DMS 273 (cell line): ENCODE data around the gene PNCK.

Experiments used
- DNase-seq: peaks from one replicate; lab custom pipeline; 2025; ENCODE audit not compliant: unreplicated experiment; lab: John Stamatoyannopoulos, UW

Gene PNCK

GRCh38 chrX:153642051-153642654, 31.5 kb downstream of the PNCK start:
- DNase-seq = peak; percentile 64

DNA sequence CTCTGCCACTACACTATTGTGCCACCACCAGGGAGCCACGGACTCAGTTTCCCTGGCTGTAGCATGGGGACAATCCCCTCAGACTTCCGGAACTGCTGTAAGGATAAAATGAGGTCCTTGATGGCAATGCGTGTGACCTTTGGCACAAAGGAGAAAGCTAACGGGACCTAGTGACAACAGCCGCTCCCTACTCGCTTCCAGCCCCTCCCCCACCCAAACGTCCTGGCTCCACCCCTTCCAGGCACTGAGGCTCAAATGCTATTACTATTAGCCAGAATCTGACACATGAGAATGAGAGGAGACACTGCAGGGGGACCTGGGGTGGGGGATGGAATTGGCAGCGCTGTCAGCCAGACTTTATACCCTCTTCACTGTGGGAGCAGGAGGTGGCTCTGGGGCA, 32.0 kb downstream of the PNCK start:
- DNase-seq = no peak

DNA sequence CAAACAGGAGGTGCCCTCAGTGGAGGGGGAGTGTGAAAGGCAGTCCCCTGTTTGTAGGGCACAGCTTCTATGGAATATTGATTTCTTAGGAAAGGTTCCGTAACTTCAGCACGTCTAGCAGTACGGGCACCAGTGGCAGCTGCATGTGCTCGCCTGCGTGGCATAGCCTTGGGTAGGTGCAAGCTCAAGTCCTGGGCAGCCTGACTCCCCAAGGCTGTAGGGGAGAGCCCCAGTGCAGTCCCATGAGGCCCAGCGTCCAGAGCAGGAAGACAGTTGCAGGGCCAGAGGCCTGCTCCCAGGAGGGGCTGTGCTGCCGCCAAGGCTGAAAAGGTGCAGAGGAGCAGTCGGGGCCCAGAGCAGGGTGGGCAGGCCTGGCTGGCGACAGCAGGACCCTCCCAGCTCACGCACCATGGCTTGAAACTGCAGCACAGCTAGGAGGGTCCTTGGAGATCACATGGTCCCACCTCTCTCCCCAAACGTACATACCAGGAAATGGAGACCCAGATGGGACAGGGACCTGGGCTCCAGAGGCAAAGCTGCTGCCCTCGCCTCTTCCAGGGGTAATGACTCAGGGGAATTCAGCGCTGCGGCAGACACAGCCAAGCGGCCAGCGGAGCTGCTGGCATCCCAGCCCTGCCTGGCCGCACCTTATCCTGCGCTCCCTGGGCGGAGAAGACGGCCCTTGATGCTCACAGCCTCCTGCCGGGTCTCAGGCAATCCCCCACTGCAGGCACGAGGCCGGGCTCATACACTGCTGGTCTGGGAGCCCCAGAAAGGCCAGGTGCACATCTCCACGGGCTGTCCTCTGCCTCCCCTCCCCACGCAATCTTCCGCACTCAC, 32.7 kb downstream of the PNCK start:
- no peak for DNase-seq

DNA sequence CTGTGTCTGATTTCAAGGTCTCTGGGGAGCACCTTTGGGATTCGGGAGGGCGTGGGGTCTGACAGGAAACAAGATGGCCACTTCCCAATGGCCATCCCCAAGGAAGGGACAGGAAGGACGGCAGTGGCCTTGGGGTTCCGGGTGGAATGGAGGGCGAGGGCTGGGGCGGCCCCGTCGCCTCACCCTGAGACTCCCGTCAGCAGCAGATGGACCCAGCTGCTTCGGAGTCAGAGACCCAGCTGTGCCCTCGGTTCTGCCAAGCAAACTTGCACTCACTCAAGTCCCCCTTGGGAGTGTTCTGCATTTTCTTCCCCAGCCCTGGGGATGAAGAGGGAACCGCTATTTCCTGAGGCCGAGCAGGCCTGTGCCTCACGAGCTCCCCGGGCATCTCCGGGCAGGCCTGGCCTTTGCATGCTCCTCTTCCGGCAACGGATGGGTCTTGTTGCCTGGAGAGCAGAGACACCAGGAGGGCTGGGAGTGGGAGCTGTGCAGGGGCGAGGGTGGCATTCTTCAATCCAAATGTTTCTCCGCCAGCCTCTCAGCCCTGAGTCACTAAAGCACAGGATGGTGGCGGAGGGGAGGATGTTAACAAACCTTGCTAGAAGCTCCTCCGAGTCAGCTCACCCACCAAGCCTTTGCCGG, 33.4 kb downstream of the PNCK start:
- peak; percentile 83 for DNase-seq

DNA sequence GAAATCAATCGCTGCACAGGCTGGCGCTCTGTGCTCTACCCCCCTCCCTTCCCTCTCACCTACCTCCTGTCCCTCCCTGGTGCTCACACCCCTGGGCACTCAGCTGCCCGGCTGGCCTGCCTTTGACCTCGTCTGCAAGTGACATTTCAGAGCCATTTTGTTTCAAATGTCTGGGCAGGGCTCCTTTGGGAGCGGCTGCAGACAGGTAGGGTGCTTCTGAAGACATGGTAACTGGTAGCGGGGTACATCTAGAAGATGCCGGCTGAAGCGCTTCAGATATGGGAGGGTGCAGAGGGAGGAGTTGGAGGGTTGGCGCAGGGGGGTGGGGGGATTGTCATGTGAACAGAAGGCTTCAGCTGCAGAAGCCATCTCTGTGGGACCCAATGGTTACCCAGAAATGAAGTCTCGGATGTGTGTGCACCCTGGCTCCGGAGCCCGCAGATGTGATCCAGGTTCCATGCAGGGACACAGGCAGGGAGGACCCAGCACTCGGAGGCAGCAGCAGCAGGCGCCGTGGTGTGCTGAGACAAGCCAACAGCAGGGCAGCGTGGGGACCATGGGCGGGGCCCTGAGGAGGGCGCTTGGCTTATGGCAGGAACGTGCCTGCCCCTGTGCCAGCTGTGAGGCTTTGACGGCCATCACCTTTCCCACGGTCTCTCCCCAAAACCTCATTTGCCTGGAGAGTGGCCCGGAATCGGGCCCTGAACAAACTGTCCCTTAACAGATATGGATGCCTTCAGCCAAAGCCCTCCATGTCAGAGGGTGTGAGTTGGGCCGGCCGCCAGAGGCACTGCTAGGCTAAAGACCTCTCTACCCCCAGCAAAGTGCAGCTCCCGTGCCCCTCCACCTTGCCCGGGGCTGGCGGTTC, 34.2 kb downstream of the PNCK start:
- peak; percentile 70 for DNase-seq

DNA sequence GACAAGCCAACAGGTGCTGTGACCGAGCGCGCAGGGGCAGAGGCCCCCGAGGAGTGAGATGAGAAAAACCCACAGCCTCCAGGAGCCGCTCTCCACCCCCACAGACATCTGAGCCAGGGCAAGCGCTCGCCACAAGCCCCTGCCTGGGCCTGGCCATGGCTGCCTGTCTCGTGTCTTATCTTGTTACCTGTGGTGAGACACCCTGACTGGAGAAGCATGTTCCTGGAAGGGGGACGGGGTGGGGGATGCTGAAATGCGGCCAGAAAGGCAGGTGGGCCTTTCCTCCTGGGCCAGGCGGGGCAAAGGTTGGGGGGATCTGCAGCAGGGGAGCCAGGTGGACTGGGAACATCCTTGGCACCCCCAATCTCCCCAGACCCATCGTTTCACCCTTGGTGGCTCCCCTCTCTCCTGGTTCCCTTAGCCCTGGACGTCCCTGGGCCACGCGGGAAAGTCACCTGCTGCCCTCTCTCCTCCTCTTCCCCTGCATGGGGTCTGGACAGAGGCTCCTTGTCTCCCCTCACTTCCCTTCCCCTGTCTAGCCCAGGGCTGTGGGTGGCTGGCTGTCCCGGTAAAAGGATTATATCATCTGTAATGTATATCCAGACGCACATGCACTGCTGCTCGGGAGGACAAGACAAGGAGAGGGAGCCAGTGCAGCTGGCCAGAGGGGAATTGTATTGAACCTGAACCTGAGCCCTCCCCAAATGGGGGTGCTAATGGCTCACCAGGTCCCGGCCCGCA, 35.0 kb downstream of the PNCK start:
- no peak for DNase-seq

- DNase-seq = no peak
These were observed 35.6 kb downstream of the PNCK start for GRCh38 chrX:153638041-153638371.

DNA sequence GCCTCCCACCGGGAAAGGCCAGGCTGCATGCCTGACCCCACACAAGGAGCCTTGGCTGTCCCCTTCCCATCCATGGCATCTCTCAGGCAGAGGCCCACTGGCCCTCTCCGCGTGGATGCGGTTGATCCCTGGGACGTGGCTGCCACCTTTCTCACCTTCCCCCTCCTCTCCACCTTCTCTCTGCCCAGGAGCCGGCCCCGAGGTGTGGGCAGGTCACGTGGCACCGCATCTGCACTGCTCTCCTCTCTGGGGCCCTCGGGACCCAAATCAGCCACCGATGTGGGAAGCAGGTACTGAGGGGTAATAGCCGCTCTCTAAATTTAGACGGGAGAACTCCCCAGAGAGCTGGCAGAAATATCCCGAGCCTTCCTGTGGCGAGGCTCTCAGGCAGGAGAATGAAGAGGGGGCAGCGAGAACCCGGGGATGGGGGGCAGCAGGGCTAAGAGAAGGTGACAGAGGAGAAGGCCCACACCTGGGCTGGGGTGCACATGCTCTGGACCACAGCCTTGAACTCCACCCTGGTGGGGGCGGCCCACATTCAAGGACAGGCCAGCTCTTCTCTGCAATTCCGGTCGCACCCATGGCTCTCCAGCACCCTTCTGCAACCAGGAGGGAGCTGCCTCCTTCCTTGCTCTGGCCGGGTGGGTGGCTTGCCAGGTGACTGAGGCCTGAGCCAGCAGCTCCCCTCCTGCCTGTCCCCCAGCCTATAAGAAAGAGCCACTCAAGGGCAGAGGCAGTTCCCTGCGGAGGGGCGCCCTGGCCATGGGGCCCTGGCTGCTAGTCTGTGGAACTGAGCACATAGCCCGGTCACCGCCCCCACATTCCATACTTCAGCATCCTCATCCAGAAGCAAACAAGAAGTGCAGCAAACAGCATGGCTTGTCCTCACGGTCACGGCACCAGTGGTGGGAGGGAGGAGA, 36.2 kb downstream of the PNCK start:
- DNase-seq = no peak

DNA sequence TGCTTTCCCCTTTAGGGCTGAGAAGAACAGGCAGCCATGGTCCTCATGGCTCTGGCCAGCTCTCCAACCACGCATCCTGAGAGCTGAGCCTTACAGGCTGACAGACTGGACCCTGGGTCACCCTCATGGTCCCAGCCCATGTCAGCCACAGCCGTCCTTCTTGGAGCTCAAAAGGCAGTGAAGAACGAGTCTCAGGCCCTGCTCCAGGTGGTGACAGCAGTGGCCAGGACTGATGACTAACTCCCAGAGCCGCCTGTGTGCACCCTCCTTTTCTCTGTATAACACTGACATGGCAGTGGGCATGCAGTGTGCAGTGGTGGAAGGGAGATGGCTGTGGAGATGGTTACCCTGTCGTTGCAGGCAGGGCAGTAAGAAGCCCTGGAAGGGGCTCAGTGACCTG, 36.9 kb downstream of the PNCK start:
- no peak for DNase-seq

GRCh38 chrX:153635788-153636668, 37.6 kb downstream of the PNCK start:
- peak; percentile 93 for DNase-seq

DNA sequence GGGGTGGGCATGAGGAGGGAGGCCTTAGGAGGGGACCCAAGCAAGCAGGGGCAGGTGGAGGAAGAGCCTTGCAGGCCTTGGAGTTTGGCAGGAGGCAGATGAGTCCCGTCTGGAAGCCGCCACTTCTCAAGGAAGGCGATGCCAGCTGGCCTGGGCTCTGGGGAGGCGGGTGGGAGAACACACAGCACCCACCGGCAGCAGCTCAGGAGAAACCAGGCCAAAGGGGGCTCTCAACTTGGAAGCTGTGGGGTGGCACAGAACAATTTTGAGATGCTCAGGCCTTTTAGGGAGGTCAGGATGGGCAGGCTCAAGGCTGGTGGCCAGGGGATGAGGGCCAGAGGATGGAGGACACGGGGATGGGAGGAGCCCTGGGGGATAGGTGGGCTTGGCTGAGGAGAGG, 38.2 kb downstream of the PNCK start:
- DNase-seq = no peak

- no peak for DNase-seq
These were observed 38.8 kb downstream of the PNCK start for GRCh38 chrX:153634832-153635231.

GRCh38 chrX:153634236-153634635, 39.4 kb downstream of the PNCK start:
- DNase-seq = no peak

DNA sequence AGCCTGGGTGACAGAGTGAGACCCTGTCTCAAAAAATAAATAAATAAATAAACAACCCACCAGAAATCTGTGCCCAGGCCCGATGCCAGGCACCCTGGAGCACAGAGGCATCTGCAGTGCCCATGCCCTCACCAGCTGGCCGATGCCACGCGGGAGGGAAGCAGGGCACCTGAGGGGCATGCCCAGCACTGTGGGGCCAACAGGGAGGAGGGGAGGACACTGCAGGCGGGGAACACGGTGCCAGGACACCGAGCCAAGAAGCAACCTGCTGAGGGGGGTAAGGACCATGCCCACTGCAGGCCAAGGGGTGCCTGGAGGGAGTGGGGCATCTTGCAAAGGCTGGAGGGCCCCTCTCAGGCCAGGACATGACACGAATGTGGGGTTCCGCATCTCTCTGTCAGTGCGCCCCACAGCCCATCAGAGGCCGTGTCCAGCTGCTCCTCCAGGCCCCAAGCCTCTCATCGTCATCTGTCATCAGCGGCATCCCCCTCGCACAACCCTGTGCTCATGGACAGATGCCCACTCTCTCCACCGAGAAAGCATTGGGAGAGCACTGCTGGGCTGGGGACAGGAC, 39.9 kb downstream of the PNCK start:
- DNase-seq = no peak

DNA sequence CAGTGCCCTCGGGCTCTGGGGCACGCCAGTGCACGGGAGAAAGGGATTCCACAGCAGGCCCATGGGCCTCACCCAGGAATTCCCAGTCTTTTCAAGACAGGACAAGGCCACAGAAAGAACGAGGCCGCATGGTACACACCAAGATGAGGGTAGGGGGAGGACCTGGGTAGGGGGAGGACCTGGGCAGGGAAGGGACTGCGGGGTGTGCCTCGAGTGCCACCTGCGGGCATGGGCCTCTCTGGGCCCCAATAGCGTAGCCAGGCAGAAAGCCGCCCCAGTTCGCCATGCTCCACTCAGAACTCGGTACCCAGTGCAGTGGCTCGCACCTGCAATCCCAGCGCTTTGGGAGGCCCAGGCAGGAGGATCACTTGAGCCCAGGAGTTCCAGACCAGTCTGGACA, 40.6 kb downstream of the PNCK start:
- no peak for DNase-seq

GRCh38 chrX:153632595-153632946, 41.0 kb downstream of the PNCK start:
- no peak for DNase-seq

- DNase-seq = no peak
These were observed 41.6 kb downstream of the PNCK start for GRCh38 chrX:153631907-153632594.

DNA sequence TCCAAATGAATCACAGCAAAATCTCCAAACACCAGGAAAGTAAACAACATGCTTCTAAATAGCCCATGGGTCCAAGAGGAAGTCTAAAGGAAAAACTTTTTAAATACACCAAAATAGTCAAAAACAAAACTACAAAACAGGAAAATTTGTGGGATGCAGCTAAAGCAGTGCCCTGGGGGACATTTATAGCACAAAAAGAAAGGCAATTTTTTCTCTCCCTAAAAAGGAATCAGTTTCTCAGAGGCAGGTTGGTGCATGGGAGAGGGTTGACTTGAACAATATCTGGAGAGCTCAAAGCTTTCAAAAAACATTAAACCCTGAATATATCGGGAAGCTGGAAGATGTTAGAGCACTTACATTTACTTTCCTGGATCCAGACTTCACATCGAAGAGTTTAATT, 42.3 kb downstream of the PNCK start:
- DNase-seq = no peak
